ENCODE results near the gene NELL2. TPM values are rescaled to one million over a fixed set of nuclear protein-coding genes. Genes with fewer than 3 reads are reported as not detected.

The NELL2 gene
- total and polyA plus RNA-seq, 2 donors (not counting 1 experiment from before 2014, with no cell fraction given): 0.17 TPM; not detected in 1

GRCh38 chr12:44780221-44780790 lies 95.8 kb downstream of the NELL2 start:
- H3K27ac ChIP-seq (ENCODE audit: insufficient read depth, low read length): no peak overlapping the region
- no peaks in the 10 kb centered on the region for H3K27me3 ChIP-seq (ENCODE audit: control insufficient read depth, insufficient read depth, low read length)
- H3K36me3 ChIP-seq (ENCODE audit: control insufficient read depth, insufficient read depth, low read length): no peaks in the 10 kb centered on the region
- H3K4me1 ChIP-seq (ENCODE audit: control insufficient read depth, extremely low read depth, insufficient read depth, low read length): no peaks in the 10 kb centered on the region
- TF ChIP-seq, protein P1, sequence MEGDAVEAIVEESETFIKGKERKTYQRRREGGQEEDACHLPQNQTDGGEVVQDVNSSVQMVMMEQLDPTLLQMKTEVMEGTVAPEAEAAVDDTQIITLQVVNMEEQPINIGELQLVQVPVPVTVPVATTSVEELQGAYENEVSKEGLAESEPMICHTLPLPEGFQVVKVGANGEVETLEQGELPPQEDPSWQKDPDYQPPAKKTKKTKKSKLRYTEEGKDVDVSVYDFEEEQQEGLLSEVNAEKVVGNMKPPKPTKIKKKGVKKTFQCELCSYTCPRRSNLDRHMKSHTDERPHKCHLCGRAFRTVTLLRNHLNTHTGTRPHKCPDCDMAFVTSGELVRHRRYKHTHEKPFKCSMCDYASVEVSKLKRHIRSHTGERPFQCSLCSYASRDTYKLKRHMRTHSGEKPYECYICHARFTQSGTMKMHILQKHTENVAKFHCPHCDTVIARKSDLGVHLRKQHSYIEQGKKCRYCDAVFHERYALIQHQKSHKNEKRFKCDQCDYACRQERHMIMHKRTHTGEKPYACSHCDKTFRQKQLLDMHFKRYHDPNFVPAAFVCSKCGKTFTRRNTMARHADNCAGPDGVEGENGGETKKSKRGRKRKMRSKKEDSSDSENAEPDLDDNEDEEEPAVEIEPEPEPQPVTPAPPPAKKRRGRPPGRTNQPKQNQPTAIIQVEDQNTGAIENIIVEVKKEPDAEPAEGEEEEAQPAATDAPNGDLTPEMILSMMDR (conservative IDR thresholded peaks at IDR 0.05 in 1 of 2, IDR thresholded peaks at IDR 0.05 in 1 of 2; ENCODE audit: low read depth in 1 of 2, low read length in 2 of 2): no peak
- TF ChIP-seq EZH2 (IDR thresholded peaks at IDR 0.05; ENCODE audit: low read length, missing control alignments): no peak
- no peaks in the 10 kb centered on the region for H3K9me3 ChIP-seq (ENCODE audit: control insufficient read depth, insufficient read depth, low read depth, low read length)
- H3K4me2 ChIP-seq (ENCODE audit: extremely low read depth, insufficient read depth, low read length): no peak overlapping the region
- H3K79me2 ChIP-seq (ENCODE audit: control insufficient read depth, insufficient read depth, low read length): no peaks in the 10 kb centered on the region
- H4K20me1 ChIP-seq (ENCODE audit: control insufficient read depth, extremely low read depth, insufficient read depth, low read length): no peaks in the 10 kb centered on the region
- H3K9ac ChIP-seq (ENCODE audit: insufficient read depth, low read length): no peak overlapping the region
- no peak overlapping the region for H2AFZ ChIP-seq (ENCODE audit: low read length)
- no peak overlapping the region for H3K4me3 ChIP-seq (replicated peaks in 1 of 4; ENCODE audit: control extremely low read depth in 1 of 4, insufficient read depth in 1 of 4, low read depth in 3 of 4, low read length in 4 of 4)
- DNase-seq (ENCODE audit: low read depth in 2 of 2): no peak

- Histone ChIP-seq H3K27me3 (ENCODE audit: control insufficient read depth, insufficient read depth, low read length) (no peaks in the 10 kb centered on the region), H3K4me3 (replicated peaks in 1 of 4; ENCODE audit: control extremely low read depth in 1 of 4, insufficient read depth in 1 of 4, low read depth in 3 of 4, low read length in 4 of 4) (no peak overlapping the region), H2AFZ (ENCODE audit: low read length) (no peak overlapping the region), H3K27ac (ENCODE audit: insufficient read depth, low read length) (no peak overlapping the region), H3K4me2 (ENCODE audit: extremely low read depth, insufficient read depth, low read length) (no peak overlapping the region), H4K20me1 (ENCODE audit: control insufficient read depth, extremely low read depth, insufficient read depth, low read length) (no peaks in the 10 kb centered on the region), H3K36me3 (ENCODE audit: control insufficient read depth, insufficient read depth, low read length) (no peaks in the 10 kb centered on the region), H3K4me1 (ENCODE audit: control insufficient read depth, extremely low read depth, insufficient read depth, low read length) (no peaks in the 10 kb centered on the region), H3K9me3 (ENCODE audit: control insufficient read depth, insufficient read depth, low read depth, low read length) (no peaks in the 10 kb centered on the region), H3K79me2 (ENCODE audit: control insufficient read depth, insufficient read depth, low read length) (no peaks in the 10 kb centered on the region), H3K9ac (ENCODE audit: insufficient read depth, low read length) (no peak overlapping the region)
- DNase-seq (ENCODE audit: low read depth in 2 of 2): no peak
- no peak for TF ChIP-seq EZH2 (IDR thresholded peaks at IDR 0.05; ENCODE audit: low read length, missing control alignments)
- TF ChIP-seq, protein P1 (conservative IDR thresholded peaks at IDR 0.05 in 1 of 2, IDR thresholded peaks at IDR 0.05 in 1 of 2; ENCODE audit: low read depth in 1 of 2, low read length in 2 of 2): no peak
Measured at GRCh38 chr12:44779766-44780165, 96.3 kb downstream of the NELL2 start.

DNA sequence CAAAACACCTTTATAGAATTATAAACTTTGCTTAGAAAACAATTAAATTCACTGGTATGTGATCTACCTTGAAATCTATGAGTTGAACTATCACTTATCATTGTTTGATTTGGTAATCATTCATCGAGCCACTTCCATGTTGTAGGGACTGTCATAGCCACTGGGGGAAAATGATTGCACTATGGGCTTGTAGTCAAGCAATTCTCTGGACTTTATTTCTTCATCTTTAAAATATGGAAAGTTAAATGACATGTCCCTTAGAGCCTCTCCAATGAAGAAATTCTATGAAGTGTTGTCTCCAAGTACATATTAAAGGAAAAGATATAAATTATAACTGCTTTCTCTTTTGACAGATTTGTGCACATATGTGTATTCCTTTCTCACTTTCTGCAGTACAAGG lies 97.3 kb downstream of the NELL2 start:
- H3K9ac ChIP-seq (ENCODE audit: insufficient read depth, low read length): no peak overlapping the region
- no peaks in the 10 kb centered on the region for H4K20me1 ChIP-seq (ENCODE audit: control insufficient read depth, extremely low read depth, insufficient read depth, low read length)
- H3K79me2 ChIP-seq (ENCODE audit: control insufficient read depth, insufficient read depth, low read length): no peaks in the 10 kb centered on the region
- no peaks in the 10 kb centered on the region for H3K9me3 ChIP-seq (ENCODE audit: control insufficient read depth, insufficient read depth, low read depth, low read length)
- no peak for TF ChIP-seq EZH2 (IDR thresholded peaks at IDR 0.05; ENCODE audit: low read length, missing control alignments)
- TF ChIP-seq, protein P1 (conservative IDR thresholded peaks at IDR 0.05 in 1 of 2, IDR thresholded peaks at IDR 0.05 in 1 of 2; ENCODE audit: low read depth in 1 of 2, low read length in 2 of 2): no peak
- no peaks in the 10 kb centered on the region for H3K27me3 ChIP-seq (ENCODE audit: control insufficient read depth, insufficient read depth, low read length)
- no peak overlapping the region for H3K27ac ChIP-seq (ENCODE audit: insufficient read depth, low read length)
- no peak overlapping the region for H2AFZ ChIP-seq (ENCODE audit: low read length)
- DNase-seq (ENCODE audit: low read depth in 2 of 2): no peak
- H3K4me1 ChIP-seq (ENCODE audit: control insufficient read depth, extremely low read depth, insufficient read depth, low read length): no peaks in the 10 kb centered on the region
- H3K4me3 ChIP-seq (replicated peaks in 1 of 4; ENCODE audit: control extremely low read depth in 1 of 4, insufficient read depth in 1 of 4, low read depth in 3 of 4, low read length in 4 of 4): no peak overlapping the region
- H3K4me2 ChIP-seq (ENCODE audit: extremely low read depth, insufficient read depth, low read length): no peak overlapping the region
- H3K36me3 ChIP-seq (ENCODE audit: control insufficient read depth, insufficient read depth, low read length): no peaks in the 10 kb centered on the region
